GM21528 (cell line): ENCODE measurements around the gene THY1.
"Not testable (repeated sequence)": the region's sequence is repeated elsewhere in the genome, so short reads cannot be mapped to it uniquely, and the experiment has no call there.

Experiments used
- ATAC-seq: cut with Tn5 transposase; IDR thresholded peaks from one replicate; pipeline ENCODE4 v1.9.1; 2021; ENCODE audit warnings: mild to moderate bottlenecking, moderate library complexity; ENCODE audit not compliant: unreplicated experiment, low FRiP score

The THY1 gene

DNA sequence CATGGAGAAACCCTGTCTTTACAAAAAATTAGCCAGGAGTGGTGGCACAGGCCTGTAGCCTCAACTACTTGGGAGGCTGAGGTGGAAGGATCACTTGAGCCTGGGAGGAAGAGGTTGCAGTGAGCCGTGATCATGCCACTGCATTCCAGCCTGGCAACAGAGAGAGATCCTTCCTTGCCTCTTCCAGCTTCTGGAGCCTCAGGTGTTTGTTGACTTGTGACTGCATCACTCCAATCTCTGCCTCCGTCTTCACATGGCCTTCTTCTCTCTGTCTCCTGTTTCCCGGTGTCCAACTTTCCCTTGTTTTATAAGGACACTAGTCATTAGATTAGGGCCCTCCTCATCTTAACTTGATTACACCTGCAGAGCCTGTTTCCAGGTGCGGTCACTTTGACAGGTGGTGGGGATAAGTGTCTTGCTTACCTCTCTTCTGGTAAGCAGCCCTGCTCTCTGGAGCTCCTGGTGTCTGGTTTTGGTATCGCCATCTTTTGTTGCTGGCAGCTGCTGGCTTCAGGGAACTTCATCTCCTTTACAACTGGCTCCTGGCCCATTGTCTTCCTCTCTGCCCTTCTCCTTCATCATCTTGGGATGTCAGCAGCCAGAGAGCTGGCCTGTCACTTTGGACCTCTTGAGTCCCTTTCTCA is 33.2 kb downstream of the THY1 start:
- no peak for ATAC-seq

DNA sequence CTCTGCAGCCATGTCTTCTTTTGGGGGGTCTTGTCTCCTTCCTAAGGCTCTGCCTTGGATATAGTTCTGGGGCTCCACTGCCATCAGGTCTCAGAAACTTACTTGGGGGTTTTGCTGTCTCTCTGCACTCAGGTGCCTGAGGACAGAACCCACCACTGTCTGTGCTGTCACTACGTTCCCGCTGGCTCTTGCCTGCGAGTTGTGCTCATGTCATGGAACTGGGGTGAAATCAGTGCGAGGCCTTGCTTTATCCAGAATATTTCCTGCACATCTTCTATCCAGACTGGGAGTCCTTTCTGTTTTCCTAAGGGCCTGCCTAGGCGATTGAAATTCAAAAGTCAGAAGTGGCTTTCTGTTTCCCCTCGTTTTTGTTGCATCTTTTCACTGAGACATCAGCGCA is 34.9 kb downstream of the THY1 start:
- ATAC-seq: no peak

DNA sequence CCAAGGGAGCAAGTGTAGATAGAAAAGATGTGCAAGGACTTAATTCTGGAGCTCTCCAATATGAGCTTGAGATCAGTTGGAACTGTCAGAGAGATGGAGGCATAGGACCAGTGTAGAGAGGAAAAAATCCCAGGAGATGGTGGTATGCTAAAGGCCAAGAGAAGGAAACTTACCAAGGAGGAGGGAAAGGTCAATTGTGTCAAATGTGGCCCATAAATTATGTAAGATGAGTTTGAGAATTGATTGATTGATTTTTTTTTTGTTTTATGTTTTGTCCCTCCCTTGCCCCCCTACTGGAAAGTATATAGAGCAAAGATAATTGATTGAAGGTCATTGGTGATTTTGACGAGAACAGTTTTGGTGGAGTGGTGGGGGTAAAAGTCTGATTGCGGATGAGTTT is 38.6 kb downstream of the THY1 start:
- ATAC-seq: no peak

DNA sequence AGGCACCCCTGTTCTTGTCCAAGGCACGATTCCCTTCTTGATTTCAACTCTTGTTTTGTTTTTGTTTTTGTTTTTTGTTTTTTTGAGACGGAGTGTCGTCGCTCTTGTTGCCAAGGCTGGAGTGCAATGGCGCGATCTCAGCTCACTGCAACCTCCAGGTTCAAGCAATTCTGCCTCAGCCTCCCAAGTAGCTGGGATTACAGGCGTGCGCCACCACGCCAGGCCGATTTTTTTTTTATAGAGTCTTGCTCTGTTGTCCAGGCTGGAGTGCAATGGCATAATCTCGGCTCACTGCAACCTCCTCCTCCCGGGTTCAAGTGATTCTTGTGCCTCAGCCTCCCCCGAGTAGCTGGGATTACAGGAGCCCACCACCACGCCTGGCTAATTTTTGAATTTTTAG is 40.5 kb downstream of the THY1 start:
- ATAC-seq: not testable (repeated sequence)

DNA sequence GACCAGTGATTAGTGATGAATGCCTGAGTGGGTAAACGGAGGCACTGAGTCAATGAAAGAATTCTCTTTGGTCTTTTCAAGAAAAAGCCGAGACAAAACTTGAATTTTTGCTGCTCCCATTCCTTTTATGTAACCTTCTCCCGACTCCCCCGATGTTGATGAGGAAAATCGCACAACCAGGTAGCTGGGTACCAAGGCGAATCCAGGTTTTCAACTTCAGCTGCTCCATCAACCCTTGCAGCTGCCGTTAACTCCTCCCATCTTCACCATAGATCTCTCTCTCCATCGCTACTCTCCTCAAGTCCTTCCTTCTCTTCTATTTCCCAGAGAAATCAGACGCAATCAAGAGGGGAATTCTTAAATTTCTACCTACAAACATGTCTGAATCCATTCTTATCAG is 40.9 kb downstream of the THY1 start:
- no peak for ATAC-seq

DNA sequence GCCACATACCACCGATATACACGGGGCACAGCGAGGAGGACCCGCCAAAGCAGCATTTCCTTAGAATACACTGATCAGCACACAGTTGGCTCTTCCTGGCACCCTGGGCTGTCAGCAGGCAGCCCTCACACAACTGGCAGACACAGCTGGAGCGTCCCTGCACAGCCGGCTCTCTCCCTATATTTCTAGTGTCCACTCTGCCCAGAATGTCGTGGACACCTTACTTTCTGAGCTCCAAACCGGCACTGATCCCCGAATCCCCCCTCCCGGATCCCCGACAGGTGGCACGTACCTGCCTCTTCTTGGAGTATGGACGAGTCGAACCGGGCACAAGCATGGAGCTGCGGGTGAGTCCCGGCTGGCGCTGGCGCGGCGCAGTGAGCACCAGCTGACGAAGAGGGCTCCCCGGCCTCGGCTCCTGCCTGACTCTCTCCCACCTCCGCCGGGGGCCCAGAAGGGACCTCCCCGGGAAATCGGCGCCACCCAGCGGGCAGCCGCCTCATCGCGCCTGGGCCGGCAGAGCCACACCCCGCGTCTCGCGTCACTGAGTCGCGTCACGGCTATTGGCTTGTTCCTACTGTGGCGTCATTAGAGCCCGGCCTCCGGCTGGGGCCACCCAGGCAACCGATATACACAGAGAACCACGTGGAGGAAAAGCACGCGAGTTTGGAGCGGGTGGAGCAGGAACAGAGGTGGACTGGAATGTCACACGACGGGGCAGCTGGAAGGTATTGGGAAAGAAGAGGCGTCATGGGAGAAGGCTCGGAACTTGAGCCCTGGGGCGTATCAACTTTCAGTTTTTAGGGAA is 41.6 kb downstream of the THY1 start, which contains the start of gene USP2:
TSS of gene USP2 (minus strand) at position 510 of the 808 bp plus-strand sequence. CDS start 8,210 bp downstream, outside the sequence.
- peak; percentile 94 for ATAC-seq

DNA sequence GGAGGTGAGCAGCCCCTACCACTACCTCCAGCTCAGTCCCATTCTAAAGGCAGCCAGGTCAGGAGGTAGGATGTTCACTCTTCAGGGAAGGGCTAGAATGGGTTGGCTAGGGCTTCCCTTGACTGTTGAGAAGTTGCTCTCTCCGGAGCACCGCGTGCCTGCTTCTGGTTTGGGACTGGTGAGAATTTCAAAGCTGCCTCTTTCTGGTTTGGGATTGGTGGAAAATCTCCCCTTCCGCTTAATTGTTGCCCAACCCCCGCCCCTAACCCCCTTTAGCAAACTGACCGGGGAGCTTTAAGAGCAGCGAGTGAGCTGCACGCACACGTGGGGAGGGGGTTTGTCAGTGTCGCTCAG is 42.2 kb downstream of the THY1 start:
- ATAC-seq: no peak

DNA sequence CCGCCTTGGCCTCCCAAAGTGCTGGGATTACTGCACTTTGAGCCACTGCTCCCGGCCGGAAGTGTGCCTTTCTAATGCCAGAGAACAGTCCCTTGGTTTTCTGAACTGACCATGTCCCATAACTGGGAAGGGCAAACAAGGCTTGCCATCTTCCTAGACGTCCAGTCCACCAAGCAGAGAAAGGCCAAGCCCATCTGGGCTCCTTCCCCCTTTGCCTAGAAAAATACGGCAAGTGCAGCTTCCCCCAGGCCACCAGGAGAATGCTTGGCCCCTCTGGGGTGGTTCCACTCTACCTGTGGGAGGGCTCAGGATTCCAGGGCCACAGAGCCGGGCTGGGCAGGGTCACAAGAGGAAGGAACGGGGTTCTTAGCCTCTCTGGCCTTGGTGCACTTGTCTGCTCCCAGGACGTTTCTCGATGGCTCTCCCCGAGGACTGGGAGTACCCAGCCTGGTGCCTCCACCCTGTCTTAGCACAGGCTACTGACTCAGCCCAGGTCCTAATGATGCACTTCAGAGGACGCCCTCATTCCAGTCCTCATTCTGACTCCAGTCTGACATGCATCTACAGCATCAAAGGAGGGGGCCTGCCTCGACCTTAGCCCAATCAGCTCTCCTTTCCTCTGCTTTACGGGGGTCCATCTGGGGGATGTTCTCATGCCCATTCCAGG is 42.7 kb downstream of the THY1 start:
- no peak for ATAC-seq

DNA sequence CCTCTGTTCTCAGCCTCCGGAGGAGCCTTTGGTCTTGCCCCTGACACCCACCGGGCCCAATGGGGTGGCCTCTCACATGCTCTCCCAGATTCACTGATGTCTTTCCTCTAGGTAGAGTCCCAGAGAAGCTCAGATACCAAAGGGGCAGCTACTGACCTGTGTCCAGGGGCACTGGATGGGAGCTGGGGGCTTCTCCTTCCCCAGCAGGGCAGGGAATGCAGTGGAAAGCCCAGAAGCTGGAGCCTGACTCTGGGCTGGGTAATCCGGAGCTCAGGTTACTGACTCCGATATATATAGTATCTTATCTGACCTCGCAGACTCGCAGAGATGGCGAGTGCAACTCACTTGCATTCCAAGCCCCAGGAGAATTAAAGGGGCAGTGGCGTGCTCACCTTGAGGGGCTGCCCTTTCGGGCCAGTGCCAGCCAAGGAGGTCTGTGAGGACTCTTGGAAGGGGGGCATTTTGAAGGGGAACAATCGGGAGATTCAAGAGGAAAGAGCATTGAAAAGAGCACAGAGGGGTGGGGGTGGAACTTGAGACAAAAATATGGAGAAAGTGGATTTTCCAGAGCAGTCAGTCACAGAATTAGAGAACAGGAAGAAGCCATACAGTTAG is 44.0 kb downstream of the THY1 start:
- ATAC-seq: no peak

DNA sequence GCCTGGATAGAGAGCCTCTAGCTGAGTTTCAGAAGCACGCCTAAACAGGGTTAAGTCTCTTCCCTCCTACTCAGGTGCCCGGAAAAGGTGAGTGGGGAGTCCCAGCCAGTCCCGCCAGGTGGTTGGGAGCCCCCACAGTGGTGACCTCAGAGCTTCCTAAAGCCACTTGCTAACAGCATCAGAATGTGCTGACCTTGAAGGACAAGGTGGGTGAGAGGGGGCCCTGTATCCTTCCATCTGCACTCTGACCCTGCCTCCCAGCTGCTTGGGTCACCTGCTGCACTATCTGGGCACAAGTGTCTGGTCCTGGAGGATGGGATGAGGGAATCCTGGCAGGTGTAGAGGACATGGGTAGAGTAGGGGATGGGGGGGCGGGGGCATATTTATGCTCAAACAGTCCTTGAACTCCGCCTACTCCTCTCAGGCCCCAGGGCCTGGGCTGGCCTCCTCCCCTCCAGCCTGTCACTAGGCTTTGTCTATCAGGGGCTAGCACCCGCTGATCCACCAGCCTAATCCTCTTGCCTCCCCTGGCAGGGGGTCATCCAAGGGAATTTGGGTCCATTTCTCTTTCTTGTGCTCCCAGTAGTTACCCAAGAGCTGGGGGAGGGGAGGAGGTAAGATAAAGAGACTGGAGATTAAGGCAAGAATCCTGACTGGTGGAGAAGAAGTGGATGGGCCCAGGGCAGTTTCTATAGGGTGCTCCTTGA is 44.9 kb downstream of the THY1 start:
- ATAC-seq: no peak

DNA sequence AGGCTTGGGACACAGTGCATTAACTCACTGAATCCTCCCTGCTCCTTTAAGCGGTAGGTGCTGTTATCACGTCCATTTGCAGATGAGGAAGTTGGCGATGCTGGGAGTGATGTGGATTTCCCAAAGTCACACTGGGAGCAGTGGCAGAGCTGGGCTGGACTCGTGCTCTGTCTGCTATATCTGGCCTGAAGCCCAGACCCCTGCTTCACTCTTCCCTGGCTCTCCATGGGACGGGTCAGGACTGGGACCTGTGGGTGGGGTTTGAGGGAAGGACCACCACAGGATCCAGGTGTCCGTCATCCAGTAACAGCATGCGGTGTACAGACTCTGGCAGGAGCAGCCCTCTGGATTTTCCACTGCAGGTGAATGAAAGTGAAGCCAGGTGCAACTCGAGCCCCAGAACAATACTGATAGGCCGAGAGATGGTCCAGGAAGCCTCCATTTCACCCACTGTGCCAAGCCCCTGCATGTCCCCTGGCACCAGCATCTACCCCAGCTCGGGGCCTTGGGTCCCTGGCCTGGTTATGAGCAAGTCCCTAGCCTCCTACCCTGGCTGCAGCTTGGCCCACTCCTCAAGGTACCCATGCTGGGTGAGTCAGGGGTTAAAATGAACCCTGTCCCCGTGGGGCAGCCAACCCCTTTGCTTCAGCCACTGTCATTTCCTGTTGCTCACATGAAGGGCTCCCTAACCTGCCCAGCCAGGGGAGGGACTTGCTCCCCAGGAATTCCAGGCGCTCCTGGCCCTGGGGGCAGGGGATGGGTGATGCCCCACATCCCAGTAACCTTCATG is 45.7 kb downstream of the THY1 start:
- no peak for ATAC-seq

DNA sequence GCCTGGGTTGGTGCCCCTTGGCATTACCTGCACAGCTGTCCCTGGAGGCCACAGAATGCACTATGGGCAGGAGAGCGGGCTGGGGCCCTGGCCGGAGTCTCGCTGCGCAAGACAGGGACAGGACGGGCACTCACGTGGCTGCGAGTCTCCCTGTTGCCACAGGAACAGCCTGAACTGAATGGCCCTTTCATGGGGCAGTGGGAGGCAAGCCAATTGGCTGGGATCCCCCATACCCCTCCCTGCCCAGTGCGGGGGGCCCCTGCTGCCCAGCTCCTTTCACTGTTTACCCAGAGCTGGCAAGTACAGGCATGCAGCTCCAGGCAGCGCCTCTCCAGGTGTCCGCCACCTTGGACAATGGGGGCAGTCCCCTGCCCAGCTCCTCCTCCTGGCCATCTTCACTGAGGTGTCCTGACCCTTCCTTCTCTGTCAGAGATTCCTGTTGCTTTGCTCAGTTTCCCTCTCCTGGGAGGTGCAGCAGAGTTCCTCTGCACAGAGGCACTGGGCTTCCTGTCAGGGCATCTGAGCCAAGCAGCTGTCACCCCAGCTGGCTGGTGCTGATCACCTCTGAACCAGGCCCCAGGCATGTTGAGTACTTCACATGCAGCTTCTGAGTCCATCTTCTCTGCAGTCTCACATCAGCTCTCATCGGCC is 46.6 kb downstream of the THY1 start:
- ATAC-seq: no peak

DNA sequence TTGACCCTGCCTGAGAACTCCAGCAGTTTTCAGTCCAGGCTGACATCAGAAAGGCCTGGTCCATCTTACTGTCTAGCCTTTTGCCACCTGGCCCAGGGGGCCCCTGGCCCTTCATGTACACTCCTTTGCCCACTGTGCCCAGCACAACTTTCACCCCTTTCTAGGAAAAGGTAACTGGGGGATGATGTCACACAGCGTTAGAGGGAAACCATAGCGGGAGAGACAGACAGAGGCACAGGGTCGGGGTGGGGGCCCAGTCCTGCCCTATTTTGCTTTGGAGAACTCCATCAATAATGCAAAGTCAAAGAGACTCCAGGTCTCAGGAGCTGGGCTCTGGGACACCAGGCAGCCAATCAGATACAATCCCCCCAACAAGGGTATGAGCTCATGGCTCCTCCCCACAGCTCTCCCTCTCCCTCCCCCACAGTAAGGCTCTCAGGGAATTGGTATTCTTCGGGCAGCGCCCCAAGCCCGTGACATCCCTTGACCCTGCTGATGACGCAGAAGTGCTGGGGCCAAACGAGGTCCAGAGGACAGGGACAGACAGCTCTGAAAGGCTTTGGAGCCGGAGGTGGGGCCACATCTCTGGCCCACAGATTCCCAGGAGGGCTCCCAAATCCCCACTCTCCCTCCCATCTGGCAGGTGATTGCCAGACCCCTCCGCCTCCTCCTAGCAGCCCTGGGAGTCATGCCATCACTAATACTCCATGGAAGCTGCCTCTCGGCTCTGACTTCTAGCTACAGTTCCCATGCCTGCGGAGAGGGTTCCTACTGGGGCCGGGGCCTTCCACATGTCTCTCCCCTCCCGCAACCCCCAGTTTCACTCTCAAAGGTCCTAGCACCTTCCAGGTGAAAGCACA is 47.4 kb downstream of the THY1 start:
- ATAC-seq: no peak

DNA sequence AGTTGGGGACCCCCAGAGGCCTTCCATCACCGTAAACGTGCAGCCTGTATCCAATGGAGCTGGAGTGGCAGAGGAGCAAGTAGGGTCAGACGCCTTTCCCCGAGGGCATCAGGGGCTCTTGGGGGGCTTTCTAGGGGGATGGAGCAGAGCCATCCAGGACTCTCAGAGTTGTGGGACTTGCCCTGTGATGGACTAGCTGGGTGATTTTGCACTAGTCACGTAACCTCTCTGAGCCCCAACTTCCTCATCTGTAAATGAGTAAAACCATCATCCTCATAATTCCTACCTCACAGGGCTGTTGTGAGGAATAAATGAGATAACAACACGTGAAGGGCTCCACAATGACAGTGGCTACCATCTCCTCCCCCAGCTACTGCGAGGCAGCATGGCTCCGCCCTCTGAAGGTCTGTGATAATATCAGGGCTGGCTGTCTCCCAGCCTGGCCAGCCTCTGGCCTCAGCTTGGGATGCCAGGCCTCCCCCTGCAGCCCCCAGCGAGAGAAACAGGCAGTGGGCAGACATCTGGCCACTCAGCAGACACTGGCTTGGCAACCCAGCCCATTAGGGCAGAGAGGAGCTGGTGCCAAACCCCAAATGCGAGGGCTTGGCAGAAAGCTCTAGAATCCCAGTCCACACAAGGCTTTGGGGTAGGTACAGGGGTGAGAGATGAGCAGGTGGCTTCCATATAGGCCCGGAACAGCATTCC is 48.2 kb downstream of the THY1 start:
- ATAC-seq: no peak

DNA sequence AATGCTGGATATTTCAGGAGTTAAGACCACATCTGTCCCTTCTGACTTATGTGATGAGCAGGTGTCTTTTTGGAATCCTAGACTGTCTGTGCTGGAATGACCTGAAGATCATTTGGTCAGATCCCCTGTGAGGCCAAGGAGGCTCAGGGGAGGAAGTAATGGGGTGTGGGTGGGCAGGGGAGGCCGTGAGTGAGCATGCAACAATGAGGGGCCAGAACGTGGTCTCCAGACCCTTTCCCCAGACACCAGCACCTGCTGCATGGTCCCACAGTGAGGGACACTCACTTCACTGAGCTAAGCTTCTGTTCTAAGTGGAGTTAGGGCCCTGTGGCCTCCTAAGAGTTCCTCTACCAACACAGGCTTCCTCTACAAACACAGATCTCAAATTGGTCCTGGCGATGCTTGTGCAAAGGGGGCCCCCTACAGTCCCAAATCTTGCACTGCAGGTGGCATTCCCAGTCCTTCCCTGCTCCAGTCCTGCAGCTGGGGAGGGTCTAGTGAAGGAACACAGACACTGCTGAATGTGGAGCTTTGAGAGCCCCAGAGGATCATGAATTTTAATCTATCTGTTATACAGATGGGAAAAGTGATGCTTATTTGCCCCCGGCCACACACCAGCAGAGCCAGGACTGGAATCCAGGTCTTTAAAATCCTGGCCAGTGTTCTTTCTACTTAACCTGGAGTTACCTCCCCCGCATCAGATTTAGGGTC is 48.9 kb downstream of the THY1 start:
- ATAC-seq: no peak

DNA sequence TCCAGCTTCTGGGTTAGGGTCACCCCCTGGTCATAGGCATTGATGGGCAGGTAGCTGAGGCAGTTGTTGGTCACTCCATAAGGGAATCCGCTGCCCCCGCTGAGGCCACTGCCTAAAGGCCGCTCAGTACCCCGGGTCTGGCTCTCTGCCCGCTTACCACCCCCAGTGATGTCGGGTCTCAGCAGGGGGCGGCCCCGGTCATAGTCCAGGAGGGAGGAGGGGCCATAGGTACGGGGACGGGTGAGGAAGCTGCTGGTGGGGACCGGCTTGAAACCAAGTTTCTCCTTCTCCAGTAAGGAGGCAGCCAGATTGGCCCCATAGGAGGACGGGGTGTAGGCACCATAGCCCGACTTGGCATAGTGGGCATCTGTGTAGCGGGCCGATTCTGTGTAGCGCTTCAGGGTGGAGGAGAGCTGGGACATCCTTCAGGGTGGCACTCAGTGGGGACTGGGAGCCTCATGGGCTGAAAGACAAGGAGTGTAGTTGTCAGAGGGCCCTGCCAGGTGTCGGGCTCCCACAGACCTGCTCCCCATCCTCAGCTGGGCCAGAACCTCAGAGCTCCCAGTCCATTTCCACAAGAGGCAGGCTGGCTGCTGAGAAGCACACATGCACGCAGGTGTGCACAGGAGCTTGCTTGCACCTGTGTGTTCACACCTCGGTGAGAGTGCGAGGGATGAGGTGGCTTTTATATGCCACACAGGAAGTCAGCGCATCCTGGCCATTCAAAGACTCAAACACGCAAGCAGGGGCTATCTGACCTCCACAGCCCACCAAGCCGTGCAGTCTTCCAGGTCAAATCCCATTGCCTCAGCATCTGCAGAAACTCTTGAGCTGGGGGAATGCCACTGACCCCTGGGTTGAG is 49.7 kb downstream of the THY1 start:
- no peak for ATAC-seq
